GM18508 (cell line): ENCODE results near the gene KIFC1.
A peak's percentile ranks its signal among the peaks of the same experiment; 100 is the strongest.

Experiments
- ATAC-seq: cut with Tn5 transposase; IDR thresholded peaks from one replicate; pipeline ENCODE4 v1.9.1; 2021; ENCODE audit warnings: moderate number of reproducible peaks; ENCODE audit not compliant: insufficient read depth, unreplicated experiment

The KIFC1 gene

GRCh38 chr6:33410050-33410710 is 18.6 kb downstream of the KIFC1 start:
- peak; percentile 44 for ATAC-seq

GRCh38 chr6:33410711-33411631 is 19.3 kb downstream of the KIFC1 start, which contains the start of gene PHF1:
PHF1 (plus strand) TSS chr6:33411014; CDS start chr6:33412264, 1,250 bp downstream.
- no peak for ATAC-seq

- ATAC-seq: no peak
Observed at GRCh38 chr6:33411632-33412005, 20.0 kb downstream of the KIFC1 start.

GRCh38 chr6:33412140-33413009 is 20.8 kb downstream of the KIFC1 start:
- ATAC-seq: no peak

- ATAC-seq: no peak
Observed at GRCh38 chr6:33413241-33414120, 21.9 kb downstream of the KIFC1 start.

- ATAC-seq: no peak
Observed at GRCh38 chr6:33414592-33415271, 23.1 kb downstream of the KIFC1 start.

- no peak for ATAC-seq
Observed at GRCh38 chr6:33415831-33416230, 24.2 kb downstream of the KIFC1 start.

GRCh38 chr6:33416386-33417127 is 24.9 kb downstream of the KIFC1 start:
- no peak for ATAC-seq

- ATAC-seq: no peak
Observed at GRCh38 chr6:33417128-33417902, 25.7 kb downstream of the KIFC1 start.

GRCh38 chr6:33417903-33418689 is 26.5 kb downstream of the KIFC1 start, which contains the start of gene CUTA:
CUTA (minus strand) TSS chr6:33418107; CDS start chr6:33418000, 107 bp downstream.
- ATAC-seq: peak; percentile 78

GRCh38 chr6:33418690-33419291 is 27.2 kb downstream of the KIFC1 start:
- no peak for ATAC-seq

- ATAC-seq: no peak
Observed at GRCh38 chr6:33419580-33420490, 28.2 kb downstream of the KIFC1 start, which contains the start of gene SYNGAP1. SYNGAP1 (plus strand) TSS chr6:33420065; CDS start chr6:33420265, 200 bp downstream.

GRCh38 chr6:33420491-33421343 is 29.1 kb downstream of the KIFC1 start:
- ATAC-seq: no peak

- ATAC-seq: no peak
Observed at GRCh38 chr6:33421344-33421643, 29.7 kb downstream of the KIFC1 start.
